GM19025 (cell line): ENCODE data around the gene ZNF398.
A peak's percentile ranks its signal among the peaks of the same experiment; 100 is the strongest.

ENCODE experiments used
- ATAC-seq: cut with Tn5 transposase; IDR thresholded peaks from one replicate; pipeline ENCODE4 v1.9.1; 2021; ENCODE audit warnings: mild to moderate bottlenecking, low read depth, moderate library complexity; ENCODE audit not compliant: unreplicated experiment

ZNF398 gene

DNA sequence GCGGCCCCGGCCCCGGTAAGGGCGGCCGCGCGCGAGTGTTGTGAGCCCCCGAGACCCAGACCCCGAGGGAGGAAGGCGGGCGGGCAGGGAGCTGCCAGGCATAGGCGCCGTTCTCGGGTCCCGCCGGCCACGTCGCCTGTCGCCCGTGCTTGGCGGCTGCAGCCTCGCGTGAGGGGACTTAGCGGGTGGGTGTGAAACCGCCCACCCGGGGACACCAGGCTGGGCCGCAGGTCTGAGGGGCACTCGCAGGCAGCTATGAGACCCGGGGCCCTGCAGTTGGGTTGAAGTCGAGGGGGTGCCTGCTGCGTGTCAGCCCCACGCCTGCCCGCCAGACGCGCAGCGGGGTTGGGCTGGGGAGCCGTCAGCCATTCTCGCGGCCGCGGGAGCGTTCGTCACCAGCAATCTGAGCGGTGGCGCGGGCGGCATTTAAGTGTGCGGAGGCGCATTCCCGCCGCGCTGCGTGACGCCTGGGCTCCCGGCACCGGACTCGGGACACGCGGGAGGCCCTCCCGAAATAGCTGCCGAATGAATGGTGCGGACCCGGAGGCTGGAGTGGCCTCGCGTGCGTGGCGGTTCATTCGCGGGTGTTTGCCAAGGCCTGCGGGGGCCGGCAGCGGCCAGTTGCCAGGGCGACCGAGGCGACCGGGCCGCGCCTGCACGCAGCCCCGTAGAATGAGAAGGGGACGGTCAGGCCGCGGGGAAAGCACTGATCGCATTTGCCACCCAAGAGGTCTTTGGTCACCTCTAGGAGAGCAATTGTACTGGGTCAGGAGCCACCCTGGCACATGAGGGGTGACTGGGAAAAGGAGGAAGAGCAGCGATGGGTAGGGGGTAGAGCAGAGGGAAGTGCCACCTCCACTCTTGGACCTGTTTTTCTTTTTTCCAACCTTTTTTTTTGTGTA, 750 bp downstream of the ZNF398 start:
- ATAC-seq: peak; percentile 25

DNA sequence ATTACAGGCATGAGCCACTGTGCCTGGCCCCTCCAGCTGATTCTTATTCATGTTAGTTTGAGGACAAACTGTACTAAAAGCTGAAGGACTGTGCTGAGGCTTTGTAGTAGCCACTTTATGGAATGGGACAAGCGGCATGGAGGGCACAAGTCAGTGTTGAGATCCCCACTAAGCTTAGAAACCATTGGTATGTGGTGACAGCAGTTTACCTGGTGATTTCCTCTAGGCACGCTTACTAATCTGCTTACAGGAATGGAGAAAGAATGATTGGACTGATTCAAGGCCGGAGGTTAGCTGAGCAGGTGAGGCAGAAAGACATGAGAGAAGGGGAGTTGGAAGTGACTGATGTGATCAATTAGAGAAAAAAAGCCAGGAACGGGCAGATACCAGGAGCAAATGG, 3.7 kb downstream of the ZNF398 start:
- ATAC-seq: no peak

DNA sequence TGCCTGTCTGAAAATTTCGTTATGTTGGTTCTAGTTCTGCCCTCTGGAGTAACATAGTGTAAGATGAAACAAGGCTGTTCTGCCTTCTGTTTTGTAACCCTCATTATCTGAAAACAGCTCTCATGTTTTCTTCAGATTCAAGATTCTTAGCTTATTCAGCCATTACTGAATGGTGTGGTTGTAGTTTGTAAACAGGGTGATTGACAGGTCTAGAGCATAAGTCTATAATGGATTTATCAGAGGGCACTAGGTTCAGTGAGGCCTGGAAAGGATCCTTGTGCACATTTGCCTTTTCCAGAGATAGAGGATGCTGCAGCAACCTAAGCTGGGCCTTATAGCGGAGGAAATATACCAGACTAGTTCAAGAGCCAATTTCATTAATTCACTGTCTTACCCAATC, 6.1 kb downstream of the ZNF398 start:
- ATAC-seq: no peak

DNA sequence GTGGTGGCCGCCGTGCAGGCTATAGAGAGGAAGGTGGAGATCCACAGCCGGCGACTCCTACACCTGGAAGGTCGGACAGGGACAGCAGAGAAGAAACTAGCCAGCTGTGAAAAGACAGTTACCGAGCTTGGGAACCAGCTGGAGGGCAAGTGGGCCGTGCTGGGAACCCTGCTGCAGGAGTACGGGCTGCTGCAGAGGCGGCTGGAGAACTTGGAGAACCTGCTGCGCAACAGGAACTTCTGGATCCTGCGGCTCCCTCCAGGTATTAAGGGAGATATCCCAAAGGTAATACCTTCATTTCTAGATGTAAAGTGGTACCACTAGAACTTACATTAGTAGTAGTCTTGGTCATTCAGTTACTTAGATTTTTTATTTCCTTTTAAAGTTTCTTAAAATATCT, 6.8 kb downstream of the ZNF398 start:
- no peak for ATAC-seq

DNA sequence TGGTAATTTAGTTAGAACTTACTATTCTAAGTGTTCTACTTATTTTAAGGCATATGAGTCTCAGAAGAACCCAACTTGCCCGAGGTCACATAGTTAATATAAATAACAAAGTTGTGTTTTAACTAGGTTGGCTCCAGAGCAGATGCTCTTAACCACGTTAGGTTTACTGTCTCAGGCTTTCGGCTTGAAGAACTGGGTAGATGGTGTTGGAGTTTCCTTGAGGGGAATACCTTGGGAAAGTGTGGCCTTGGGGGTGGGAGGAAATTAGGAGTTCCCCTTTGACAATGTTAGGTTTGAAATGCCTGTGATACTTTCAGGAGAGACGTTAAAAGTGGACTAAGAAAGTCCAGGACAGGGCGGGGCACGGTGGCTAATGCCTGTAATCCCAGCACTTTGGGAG, 9.6 kb downstream of the ZNF398 start:
- no peak for ATAC-seq

DNA sequence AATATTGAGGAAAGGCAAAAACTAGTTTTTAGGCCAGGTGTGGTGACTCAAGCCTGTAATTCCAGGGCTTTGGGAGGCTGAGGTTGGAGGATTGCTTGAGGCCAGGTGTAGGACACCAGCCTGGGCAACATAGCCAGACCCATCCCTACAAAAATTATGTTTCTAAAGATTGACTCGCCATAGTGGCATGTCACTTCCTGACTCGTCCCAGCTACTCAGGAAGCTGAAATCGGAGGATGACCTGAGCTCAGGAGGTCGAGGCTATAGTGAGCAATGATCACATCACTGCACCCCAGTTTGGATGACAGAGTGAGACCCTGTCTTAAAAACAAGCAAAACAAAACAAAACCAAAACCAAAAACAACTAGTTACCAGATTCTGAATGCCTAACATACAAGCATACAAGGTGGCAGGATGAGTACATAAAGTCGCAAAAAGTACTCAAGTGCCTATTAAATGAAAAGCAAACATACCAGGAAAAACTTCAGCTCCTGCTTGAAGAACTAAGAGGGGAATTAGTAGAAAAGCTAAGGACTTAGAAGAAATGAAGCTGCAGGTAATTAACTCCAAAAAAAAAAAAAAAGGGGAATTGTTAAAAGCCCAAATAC, 14.1 kb downstream of the ZNF398 start:
- ATAC-seq: no peak

DNA sequence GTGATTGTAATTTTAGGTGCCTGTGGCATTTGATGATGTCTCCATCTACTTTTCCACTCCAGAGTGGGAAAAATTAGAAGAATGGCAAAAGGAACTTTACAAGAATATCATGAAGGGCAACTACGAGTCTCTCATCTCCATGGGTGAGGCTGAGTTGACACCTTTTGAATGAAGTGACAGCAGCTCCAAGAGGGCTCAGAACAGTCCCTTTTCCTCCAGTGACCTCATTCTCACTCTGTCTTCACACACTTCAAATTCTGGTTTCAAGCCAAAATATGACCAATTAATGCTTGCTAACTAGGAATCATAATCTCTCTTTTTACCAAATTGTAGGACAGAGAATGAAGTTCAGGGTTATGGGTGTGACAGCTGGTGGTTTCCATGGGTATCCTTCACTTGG, 18.9 kb downstream of the ZNF398 start:
- ATAC-seq: no peak

DNA sequence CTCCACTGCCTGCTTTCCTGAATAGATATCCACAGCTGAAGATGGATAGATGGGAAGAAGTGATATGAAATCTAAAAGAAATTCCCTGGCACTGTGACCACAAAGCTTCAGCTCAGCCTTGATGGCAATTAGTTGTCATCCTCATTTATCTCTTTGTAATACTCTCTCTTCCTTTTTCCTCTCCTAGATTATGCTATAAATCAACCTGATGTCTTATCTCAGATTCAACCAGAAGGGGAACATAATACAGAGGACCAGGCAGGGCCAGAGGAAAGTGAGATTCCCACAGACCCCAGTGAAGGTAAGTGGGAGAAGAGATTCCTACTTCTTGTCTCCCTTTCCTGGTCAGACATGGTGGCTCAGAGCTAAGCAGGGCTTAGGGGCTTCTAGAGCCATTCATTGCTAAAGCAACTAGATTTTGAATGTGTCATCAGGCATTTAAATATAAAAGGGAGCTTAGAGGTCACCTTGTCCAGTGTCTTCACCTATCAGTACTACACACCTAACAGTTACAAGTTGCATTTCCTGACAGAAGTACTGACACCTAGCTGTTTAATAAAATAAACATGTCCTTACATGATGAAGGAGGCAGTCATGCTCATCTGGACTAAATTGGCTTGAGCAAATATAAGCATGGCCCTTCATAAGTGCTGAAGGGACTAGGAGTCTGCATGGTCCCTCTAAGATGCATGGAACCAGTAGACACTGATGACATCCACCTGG, 19.5 kb downstream of the ZNF398 start:
- no peak for ATAC-seq

DNA sequence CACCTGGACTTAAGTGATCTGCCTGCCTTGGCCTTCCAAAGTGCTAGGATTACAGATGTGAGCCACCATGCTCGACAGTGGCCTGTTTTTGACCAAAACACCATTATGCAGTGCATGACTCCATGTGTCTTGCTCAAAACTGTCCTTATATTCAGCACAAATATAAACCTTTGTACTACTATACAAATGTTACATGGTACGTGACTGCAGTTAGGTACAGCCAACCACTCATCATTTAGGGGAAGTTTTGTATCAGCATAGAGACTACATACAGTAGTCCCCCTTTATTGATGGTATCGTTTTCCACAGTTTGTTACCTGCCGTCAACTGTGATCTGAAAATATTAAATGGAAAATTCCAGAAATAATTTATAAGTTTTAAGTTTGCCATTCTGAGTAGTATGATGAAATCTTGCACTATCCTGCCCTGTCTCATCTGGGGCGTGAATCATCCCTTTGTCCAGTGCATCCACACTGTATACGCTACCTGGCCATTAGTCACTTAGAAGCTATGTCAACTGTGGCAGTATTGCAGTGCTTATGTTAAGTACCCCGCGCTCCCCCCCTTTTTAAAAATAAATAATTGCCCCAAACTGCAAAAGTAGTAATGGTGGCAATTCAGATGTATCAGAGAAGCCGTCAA, 24.8 kb downstream of the ZNF398 start:
- ATAC-seq: no peak

DNA sequence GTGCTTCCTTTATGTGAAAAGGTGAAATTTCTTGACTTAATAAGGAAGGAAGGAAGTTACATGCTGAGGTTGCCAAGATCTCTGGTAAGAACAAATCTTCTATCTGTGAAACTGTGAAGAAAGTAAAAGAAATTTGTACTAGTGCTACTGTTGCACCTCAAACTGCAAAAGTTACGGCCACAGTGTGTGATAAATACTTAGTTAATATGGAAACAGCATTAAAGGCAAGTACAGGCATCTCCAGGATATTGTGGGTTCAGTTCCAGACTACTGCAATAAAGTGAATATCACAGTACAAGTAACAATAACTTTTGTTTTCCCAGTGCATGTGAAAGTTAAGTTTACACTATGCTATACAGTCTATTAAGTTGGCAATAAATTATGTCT, 25.3 kb downstream of the ZNF398 start:
- ATAC-seq: no peak

DNA sequence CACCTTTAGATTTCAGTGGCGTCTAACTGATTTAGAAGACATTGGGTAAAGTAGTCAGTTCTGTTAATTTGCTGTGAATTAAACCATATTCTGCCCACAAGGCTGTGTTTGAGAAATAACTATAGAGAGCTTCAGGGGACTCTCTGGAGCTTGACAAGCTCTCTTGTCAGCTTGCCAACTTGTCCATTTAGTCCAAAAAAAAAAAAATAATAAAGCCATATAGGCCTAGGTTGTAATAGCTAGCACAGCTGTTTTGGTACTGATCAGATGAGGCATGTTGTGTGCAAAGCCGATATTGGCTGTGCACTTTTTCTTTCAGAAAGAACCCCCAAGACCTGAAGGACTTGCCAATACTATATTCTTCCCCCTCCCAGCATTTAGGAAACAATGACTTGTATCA, 27.9 kb downstream of the ZNF398 start:
- no peak for ATAC-seq

DNA sequence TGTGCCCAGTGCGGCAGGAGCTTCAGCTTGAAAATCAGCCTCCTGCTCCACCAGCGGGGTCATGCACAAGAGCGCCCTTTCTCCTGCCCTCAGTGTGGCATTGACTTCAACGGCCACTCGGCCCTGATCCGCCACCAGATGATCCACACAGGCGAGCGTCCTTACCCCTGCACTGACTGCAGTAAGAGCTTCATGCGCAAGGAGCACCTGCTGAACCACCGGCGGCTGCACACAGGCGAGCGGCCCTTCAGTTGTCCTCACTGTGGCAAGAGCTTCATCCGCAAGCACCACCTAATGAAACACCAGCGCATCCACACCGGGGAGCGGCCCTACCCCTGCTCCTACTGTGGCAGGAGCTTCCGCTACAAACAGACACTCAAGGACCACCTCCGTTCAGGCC, 32.0 kb downstream of the ZNF398 start:
- ATAC-seq: no peak

DNA sequence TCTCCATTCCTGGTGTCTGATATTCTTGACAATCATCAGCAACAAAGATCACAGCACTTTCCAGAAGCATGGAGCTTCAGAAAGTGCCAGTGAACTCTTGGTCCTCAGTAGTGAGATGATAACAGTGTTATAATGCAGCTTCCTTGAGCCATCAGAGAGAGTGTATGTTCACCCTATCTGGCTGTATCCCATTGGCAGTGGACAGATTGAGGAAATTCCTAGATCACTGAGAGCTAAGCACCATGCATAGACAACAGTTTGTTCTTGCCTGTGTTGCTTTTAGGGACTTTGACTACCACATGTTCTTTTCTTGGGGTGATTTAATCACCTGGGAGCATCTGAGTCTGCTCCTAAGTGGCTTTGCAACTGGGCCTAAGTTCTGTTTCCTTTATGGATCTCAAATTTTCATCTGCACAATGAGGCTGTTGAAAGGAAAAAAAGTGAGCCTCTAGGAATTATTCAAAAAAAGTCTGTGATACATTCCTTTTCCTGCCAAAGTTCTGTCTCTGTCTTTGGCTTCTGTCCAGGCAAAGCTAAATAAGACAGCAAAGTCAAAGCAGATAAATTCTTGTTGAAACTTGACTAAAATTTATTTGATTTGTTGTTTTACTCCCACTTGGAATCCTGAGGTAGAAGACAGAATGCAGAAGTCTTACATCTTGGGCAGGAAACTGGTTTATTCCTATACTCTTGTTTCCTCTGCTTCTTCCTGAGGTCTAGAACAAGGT, 33.6 kb downstream of the ZNF398 start:
- ATAC-seq: no peak

DNA sequence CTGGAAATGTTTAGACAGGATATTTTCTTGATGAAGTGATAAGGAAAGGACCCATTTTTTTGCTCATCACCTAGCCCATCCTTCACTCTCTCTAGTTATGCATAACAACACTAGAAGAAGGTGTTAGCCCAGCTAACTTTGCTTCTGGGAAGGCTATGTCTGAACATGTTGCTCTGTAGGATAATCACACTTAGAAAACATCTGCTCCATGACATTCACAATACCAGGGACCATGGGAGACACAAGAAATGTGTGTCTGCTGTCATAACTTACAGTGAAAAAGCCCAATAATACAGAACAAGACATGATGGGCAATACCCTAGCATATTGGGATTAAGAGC, 34.2 kb downstream of the ZNF398 start:
- ATAC-seq: no peak

DNA sequence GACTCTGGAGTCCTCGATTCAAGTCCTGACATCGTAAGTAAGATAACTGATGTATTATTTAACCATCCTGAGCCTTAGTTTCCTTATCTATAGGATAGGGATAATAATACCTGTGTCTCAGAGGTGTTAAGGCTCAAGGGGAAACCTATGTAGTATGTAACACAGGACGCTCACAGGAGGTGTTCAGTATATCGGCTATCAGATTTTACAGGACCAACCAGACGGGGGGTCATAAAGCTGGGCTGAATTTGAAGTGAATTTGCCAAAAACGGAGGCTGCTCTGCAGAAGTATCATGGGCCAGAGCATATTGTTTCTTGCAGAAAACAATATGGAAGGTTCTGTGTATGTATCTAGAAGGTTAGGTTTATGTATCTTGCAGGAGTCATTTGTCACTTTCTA, 37.0 kb downstream of the ZNF398 start:
- no peak for ATAC-seq

DNA sequence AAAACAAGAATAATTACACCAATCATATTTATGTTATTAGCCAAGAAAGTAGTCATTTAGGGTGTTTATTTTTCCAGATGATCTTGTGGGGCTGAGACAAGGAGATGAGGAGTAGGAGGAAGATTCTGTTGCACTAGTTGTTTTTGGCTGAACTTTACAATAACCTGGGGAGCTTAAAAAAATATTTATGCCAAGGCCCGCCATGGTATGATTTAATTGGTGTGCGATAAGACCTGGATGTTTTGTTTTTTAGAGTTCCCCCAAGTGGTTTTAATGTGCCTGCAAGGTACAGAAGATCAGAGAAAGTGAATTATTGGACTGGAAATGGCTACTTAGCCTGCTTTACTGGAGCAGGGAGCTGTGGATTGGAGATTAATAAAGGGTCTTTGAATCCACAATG, 41.0 kb downstream of the ZNF398 start:
- ATAC-seq: no peak

DNA sequence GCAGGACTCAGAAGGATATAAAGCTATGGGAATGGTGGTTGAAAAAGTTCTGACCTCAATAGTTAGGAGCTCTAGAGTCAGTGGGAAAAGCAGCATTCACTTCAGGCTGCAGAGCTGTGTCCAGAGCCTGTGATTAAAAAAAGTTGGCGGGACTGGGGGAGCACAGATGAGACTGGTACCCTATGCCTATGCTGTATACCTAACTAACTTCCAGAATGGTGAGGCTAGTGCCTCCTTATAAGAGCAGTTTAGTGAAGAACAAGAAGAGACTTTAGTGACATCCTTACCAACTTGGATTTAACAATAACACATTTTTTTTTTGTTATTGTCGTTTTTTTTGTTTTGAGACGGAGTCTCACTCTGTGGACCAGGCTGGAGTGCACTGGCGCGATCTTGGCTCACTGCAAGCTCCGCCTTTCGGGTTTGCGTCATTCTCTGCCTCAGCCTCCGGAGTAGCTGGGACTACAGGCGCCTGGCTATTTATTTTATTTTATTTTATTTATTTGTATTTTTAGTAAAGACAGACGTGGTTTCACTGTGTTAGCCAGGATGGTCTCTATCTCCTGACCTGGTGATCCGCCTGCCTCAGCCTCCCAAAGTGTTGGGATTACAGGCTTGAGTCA, 41.5 kb downstream of the ZNF398 start:
- ATAC-seq: no peak

DNA sequence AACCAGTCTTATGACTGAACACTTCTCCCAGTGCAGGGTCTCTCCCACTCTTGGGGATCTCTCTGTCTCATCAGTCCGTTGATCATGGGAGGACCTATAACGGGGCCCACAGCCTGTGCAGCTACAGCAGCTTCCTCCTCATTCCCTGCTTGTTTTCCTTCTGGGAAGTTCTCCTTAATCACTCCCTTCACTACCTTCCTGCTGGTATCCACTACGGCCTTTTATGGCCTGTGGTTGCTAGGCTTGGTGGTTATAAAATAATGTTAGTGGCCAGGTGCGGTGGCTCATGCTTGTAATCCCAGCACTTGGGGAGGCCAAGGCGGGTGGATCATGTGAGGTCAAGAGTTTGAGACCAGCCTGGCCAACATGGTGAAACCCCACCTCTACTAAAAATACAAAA, 44.6 kb downstream of the ZNF398 start:
- no peak for ATAC-seq

DNA sequence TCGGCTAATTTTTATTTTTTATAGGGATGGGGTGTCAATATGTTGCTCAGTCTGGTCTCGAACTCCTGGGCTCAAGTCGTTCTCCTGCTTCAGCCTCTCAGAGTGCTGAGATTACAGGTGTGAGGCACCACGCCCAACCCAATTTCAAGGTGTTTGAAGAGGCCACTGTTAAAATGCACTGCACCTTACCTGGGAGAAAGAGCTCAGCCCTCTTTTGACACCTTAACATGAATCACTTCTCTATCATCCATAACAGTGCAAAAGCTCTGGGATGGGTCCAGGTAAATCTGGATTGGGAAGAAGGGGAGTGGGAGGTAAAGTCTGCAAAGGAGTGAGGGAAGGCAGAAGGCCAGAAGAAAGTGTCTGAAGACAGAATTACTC, 47.5 kb downstream of the ZNF398 start:
- ATAC-seq: no peak
